RWPE1 (cell line): ENCODE results near the gene STARD3.

ENCODE experiments used
- CTCF ChIA-PET: fragments of 350-600 bp; sonication (Branson Sonifier 250); formaldehyde crosslinking; extraction: SDS; loops from one replicate; lab custom pipeline; 2021; lab: Yijun Ruan, JAX
- POLR2A ChIA-PET: fragments of 400-600 bp; formaldehyde crosslinking; extraction: SDS; loops from one replicate; lab custom pipeline; 2020; ENCODE audit warnings: antibody characterized with exemption; ENCODE audit not compliant: low non-redundant PET; lab: Yijun Ruan, JAX
- DNase-seq: peaks from one replicate; pipeline ENCODE4 v3.0.0; 2012; ENCODE audit warnings: low spot score
- H3K27ac ChIP-seq: fragments of 450-650 bp; 2 replicates; pipeline ENCODE4 v1.5.1; 2017
- CTCF ChIP-seq: fragments of 450-650 bp; conservative IDR thresholded peaks from 2 replicates; pipeline ENCODE4 v1.5.1; 2017; ENCODE audit warnings: low read depth, mild to moderate bottlenecking

STARD3 gene

GRCh38 chr17:39612935-39613464, 23.9 kb upstream of the STARD3 start:
- CTCF ChIA-PET, result interaction anchor here (0.6 to 1.4 kb wide), 3 partner anchors 11 to 37 kb away, joined by 3 to 5 read pairs (median 5); no protein-coding TSS in a partner anchor
- POLR2A ChIA-PET, result no interaction called here
- H3K27ac ChIP-seq, result no peak overlapping the region
- TF ChIP-seq CTCF, result no peak
- DNase-seq, result no peak

GRCh38 chr17:39614545-39615157, 22.3 kb upstream of the STARD3 start:
- DNase-seq, result no peak
- ChIA-PET POLR2A (interaction anchor here (0.7 kb wide), 1 partner anchor 45 kb away, joined by 4 read pairs; no protein-coding TSS in a partner anchor), CTCF (interaction anchor here (0.7 to 0.8 kb wide), 3 partner anchors 9 to 145 kb away, joined by 3 to 7 read pairs (median 4); no protein-coding TSS in a partner anchor)
- H3K27ac ChIP-seq, result no peak overlapping the region
- TF ChIP-seq CTCF, result no peak

- no peak for TF ChIP-seq CTCF
- no peak overlapping the region for H3K27ac ChIP-seq
- CTCF ChIA-PET, result interaction anchor here (0.7 kb wide), 1 partner anchor 144 kb away, joined by 7 read pairs; no protein-coding TSS in a partner anchor
- POLR2A ChIA-PET, result no interaction called here
- no peak for DNase-seq
These were observed 21.5 kb upstream of the STARD3 start for GRCh38 chr17:39615434-39615833.

GRCh38 chr17:39617100-39617445, 19.9 kb upstream of the STARD3 start:
- CTCF ChIA-PET, result interaction anchor here (0.6 kb wide), 2 partner anchors 9 to 54 kb away, joined by 3 to 4 read pairs; no protein-coding TSS in a partner anchor
- DNase-seq, result no peak
- TF ChIP-seq CTCF, result no peak
- peak overlapping the region; percentile 80 for H3K27ac ChIP-seq
- POLR2A ChIA-PET, result no interaction called here

GRCh38 chr17:39617446-39618245, 19.3 kb upstream of the STARD3 start:
- POLR2A ChIA-PET, result interaction anchor here (0.5 kb wide), 1 partner anchor 101 kb away, joined by 4 read pairs; no protein-coding TSS in a partner anchor

More at GRCh38 chr17:39617446-39618245, 19.3 kb upstream of the STARD3 start:
- CTCF ChIA-PET, result interaction anchor here (0.6 to 1.9 kb wide), 4 partner anchors 8 to 70 kb away, joined by 3 to 6 read pairs (median 4); no protein-coding TSS in a partner anchor
- H3K27ac ChIP-seq, result peak overlapping the region; percentile 80
- peak; percentile 82 for DNase-seq
- TF ChIP-seq CTCF, result no peak
